Stimulated activated CD8-positive, alpha-beta memory T cell treated with anti-CD3 and anti-CD28 coated beads, Interleukin-4, amount 100 ng/mL, for 24 hours (primary cell): ENCODE data around the gene PSMA2.

ENCODE experiments used
- DNase-seq: peaks from one replicate; pipeline ENCODE4 v3.0.0-alpha.2; 2020; ENCODE audit warnings: low read depth

PSMA2 gene

DNA sequence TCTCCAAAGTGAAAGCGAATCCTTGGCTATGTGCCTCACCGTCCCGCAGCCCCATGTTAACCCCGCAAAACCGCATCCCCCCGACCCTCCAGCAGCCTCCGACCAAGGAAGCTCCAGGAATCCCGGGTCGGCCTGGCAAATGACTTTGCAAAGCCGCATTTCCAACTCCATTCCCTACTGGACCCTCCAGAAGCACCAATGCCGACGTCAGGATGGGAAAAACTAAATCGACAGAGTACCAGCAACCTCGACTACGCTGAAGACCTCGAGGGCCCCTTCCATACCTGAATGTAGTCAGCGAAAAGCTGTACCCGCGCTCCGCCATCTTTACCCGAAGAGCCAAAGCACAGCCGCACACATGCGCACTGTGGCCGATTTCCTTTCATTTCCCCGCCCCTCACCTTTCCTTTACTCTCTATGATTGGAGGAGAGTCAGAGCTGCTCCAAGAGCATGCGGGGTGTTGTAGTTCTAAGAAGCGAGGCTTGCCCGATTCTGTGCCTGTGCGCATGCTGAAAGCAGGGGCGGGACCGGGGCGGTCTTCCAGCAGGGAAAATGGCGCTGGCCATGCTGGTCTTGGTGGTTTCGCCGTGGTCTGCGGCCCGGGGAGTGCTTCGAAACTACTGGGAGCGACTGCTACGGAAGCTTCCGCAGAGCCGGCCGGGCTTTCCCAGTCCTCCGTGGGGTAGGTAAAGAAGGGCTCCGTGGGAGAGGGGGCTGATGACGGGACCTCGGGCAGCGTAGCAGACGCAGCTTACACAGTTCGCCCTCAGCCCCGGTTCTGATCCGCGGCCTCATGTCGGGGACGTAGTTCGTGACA, at the start of gene PSMA2, which contains the start of gene MRPL32:
PSMA2 (minus strand) TSS at position 341 of the 818 bp plus-strand sequence; CDS start at position 325, 16 bp downstream.
MRPL32 (plus strand) TSS at position 543 of the 818 bp plus-strand sequence; CDS start at position 554, 11 bp downstream.
- DNase-seq = peak; percentile 91

DNA sequence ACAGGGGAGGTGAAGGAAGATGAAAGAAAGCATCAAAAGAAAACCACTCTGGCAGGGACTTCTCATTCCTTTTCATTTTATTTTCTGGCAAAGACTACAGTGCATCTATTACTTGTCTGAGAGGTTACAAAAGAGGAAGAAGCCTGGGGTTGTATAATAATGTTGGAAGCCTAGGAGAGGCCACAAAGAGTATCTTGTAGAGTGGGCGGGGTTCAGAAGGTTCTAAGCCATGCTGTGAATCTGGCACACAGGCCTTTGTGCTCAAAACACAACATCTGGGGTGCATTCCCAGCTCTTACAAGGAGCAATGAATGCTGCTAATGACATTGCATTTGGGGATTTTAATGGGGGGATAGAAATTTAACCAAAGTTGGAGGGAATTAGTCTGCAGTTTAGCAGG, 49.6 kb upstream of the PSMA2 start:
- DNase-seq = no peak

GRCh38 chr7:42980514-42980913, 48.5 kb upstream of the PSMA2 start:
- no peak for DNase-seq

- no peak for DNase-seq
Observed at GRCh38 chr7:42980084-42980483, 48.1 kb upstream of the PSMA2 start.

DNA sequence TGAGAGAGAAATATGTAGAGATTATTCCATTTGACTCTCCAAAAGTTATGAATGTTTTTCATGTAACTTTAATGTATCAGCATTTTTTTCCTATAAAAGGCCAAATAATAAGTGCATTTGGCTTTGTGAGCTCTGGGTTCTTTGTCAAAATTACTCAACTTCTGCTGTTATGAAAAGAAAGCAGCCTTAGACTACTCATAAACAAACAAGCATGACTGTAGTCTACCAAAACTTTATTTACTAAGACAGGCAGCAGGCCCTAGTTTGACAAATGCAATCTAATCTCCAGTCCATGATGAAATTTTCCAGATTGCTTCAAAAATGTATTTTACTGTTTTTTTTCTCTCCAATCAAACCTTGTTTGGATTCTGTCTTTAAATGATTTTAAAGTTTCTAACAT, 46.5 kb upstream of the PSMA2 start:
- no peak for DNase-seq

GRCh38 chr7:42976371-42976770, 44.4 kb upstream of the PSMA2 start:
- no peak for DNase-seq

GRCh38 chr7:42972699-42973500, 40.9 kb upstream of the PSMA2 start:
- no peak for DNase-seq

GRCh38 chr7:42967391-42967790, 35.4 kb upstream of the PSMA2 start:
- DNase-seq = no peak

DNA sequence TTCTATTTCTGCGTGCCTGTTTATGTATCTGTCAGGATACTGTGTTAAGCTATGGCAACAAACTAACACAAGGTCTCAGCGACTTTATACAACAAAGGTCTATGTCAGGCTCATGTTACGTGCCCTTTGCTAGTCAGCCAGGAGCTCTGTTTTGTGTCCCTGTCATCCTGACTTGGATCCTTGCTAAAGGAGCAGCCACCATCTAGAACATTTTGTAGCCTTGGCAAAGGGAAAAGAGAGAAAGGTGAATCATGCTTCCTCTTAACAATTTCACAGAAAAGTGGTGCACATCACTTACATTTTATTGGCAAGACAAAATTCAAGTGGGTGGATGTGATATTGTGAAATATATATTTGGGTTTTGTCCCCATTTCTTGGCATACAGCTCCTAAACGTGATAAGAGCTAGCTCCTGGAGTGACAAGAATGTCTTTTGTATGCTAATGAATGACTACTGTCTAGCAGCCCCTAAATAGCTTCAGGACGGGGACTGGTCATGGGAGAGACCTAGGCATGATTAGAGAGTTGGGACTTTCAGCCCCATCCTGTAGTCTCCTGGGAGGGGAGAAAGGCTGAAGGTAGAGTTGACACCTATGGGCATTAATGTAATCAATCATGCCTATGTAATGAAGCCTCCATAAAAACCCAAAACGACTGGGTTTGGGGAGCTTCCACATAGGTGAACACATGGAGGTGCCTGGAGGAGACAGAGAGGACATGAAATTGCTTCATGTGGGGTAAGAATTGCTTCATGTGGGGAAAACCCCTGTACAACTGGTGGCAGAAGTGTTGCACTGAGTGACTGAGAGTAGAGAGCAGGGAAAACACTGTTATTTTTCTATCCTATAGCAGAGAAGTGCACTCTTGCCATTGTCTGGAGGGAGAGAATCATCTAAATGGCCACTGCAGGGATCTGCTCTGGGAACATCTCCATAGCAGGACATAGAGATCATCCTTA, 33.2 kb upstream of the PSMA2 start:
- DNase-seq = no peak

GRCh38 chr7:42964293-42964692, 32.3 kb upstream of the PSMA2 start:
- DNase-seq = no peak

DNA sequence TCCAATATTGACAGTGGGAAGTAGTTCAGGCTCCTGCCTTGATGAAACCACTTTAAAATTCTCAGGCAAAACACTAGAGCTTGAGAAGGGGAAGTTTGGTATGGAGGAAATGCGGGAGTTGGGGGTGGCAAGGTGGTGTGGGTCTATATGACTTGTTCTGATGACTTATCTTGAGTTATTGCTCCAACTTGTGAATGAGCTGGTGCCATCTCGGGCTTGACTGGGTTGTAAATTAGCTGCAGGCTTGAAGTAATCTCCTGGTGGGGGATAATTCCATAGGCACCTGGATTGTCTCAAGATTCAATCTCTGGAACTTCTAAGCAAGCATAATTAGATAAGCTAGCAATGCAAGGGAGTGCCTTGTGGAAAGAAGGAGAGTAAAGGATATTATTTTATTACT, 29.2 kb upstream of the PSMA2 start:
- no peak for DNase-seq

DNA sequence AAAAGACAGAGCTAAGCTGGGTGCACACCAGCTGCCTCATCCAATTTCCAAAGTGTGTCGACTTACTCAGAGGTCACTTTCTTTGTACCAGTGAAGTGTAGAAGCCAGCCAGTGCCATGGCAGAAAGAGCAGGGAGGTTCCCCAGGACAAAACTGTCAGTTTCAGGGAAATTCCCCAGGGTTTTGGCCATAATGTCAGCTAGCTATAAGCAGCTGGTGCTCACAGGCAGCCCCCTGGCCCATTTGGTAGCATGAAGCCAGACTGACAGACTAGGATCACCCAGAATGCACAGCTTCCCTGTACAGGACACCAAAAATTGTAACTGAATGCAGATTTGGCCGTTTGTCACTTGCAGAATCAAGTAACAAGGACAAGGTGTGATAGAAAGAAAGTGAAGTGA, 28.8 kb upstream of the PSMA2 start:
- no peak for DNase-seq

DNA sequence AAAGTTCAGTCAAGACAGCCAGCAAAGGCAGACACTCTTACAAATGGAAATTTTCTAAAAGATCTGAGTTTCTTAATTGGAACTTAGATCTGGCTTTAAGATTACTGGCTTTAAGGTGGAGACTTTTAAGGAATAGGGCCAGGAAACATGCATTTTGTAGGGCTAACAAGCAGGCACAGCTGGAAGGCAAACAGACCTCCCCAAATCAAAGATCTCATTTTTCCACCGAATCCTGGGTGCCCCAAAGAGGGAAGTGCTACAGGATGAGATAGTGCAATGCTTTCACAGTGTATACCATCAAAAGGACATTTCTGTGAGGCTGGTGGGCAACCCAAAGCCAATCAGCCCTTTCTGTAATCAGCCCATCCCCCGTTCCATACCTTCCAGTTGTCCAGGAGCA, 27.6 kb upstream of the PSMA2 start:
- no peak for DNase-seq

- DNase-seq = no peak
Observed at GRCh38 chr7:42956062-42956461, 24.1 kb upstream of the PSMA2 start.

- no peak for DNase-seq
Observed at GRCh38 chr7:42953994-42954393, 22.0 kb upstream of the PSMA2 start.

- no peak for DNase-seq
Observed at GRCh38 chr7:42952328-42952727, 20.4 kb upstream of the PSMA2 start.

GRCh38 chr7:42950417-42950816, 18.4 kb upstream of the PSMA2 start:
- DNase-seq = no peak

DNA sequence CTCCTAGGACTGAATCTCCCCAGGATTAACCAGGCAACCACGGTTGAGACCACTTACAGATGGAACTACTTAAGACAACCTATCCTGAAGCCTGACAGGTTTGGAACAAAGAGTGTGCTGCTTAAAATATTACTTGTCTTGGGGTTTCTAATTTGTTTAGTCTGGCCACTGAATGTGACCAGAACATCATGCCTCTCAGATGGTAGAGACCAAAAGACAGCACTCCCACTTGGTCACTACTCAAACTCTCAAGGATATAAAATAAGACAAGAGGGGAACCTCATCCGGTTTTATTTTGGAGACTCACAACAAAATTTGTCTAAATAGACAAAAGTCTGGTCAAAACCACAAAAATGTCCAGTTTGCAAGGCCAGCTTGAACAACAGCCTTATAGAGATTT, 15.5 kb upstream of the PSMA2 start:
- no peak for DNase-seq

DNA sequence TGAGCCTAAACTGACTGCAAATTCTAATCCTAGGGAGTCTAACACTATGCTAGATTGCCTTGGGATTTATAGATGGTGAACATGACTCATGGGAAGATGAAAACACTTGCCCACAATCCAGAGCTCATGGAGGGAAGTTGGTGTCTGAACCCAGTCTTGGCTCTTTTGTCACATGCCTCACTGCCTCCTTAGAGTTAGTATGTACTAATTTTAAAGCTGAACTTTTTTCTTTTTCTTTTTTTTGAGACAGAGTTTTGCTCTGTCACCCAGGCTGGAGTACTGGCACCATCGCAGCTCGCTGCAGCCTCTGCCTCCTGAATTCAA, 14.6 kb upstream of the PSMA2 start:
- DNase-seq = no peak

DNA sequence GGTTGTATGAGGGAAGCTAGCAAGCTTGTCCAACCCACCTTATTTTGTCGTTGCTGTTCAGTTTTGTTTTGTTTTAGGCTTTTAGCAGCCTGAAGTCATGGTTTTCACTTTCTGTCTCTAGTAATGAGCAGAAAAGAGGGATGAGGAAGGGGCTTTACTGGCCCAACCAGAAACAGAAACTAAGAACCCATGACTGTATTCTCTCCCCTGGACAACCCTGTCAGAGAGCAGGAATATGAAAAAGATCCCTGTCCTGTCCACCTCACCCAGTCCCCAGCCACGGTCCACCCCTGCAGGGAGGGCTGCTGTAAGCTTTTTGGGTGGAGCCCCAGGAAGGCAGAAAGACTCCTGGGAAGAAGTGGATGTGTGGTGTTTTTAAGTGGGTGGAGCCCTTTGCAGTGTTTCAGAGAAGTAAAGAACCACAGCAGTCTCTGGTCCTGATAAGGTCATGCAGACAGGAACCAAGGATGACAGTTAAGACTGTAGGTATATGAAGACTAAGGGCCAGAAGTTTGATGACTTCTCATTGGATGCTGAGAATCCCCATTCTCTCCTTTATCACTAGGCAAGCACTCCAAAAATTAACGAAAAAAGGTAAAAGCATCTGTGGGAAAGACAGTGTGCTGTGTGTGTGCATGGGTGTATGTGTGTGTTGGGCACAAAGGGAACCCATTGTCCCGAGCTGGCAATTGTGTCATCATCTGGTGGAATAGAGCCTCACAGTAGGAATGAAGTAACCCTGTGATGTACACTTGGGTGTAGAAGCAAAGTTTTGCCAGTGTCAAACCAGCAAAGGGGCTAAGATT, 14.1 kb upstream of the PSMA2 start:
- DNase-seq = no peak
